ENCODE data around the gene CNTNAP5.

Gene CNTNAP5

GRCh38 chr2:124478761-124479160 lies 453.7 kb downstream of the CNTNAP5 start:
- DNase-seq: no peak

DNA sequence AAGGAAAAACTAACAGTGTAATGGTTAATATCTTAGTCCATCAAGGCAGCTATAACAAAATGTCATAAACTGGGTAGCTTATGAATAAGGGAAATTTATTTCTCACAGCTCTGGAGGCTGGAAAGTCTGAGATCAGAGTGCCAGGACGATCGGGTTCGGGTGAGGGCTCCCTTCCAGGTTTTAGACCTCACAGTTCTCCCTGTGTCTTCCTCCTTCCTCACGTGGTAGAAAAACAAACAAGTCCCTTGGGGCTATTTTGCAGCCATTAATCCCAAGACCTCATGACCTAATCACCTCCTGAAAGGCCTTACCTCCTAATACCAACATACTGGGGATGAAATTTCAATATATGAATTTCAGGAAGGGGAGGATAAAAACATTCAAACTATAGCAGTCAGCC lies 455.9 kb downstream of the CNTNAP5 start:
- no peak for DNase-seq

DNA sequence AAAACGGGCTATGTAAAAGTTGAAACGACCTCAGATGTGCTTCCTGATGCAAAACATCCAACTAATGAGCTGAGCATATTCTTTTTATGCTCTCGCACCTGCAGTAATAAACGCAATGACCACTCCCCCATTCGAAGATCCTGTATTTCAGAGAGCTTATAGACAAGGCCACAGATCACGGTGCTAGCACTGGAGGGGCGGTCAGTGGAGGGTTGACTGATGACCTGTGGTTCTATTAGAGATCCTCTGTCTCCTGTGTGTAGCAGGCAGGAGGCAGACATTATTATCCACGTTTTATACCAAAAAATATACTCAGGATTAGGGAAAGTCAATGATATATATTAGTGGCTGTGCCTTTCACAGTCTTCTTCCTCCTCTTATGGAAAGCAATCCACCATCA lies 457.0 kb downstream of the CNTNAP5 start:
- DNase-seq: no peak

DNA sequence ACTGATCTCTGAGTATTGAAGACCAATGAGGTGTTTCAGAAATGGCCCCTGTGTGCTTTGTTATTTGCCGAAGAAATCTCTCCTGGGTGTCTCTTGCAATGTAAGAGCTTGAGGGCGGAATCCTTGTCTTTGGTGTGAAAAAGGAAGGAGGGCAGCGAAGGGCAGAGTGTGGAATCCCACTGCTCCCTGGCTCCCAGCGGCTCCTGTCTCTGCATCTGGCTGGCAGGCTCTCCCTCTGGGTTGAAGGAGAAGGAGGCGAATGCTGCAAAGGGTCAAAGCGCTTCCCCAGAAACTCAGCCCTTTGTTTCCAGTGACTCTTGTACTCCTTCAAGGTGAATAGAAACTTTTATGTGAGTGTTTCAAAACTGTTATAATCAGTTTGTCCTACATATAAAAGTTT lies 457.5 kb downstream of the CNTNAP5 start:
- DNase-seq: no peak

DNA sequence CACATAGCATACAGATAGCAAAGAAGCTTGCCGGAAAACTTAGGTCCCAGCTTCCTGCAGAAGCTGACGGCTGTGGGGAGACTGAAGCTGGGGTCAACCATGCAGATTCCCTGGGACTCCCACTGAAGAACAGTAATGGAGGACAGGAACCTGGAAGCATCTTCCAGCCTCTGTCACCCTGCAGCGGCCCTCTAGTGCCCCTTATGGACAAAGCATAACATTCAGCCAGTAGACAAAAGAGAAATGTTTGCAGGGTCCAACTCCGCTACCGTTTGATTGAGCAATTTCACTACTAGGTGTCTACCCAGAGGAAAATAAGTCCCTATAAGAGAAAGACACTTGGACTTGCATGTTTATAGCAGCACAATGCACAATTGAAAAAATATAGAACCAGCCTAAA lies 460.6 kb downstream of the CNTNAP5 start:
- no peak for DNase-seq

GRCh38 chr2:124489686-124490085 lies 464.6 kb downstream of the CNTNAP5 start:
- DNase-seq: no peak

GRCh38 chr2:124501575-124502152 lies 476.6 kb downstream of the CNTNAP5 start:
- no peak for DNase-seq

GRCh38 chr2:124514236-124514635 lies 489.1 kb downstream of the CNTNAP5 start:
- DNase-seq: no peak

- no peak for DNase-seq
Measured at GRCh38 chr2:124520953-124521352, 495.9 kb downstream of the CNTNAP5 start.

DNA sequence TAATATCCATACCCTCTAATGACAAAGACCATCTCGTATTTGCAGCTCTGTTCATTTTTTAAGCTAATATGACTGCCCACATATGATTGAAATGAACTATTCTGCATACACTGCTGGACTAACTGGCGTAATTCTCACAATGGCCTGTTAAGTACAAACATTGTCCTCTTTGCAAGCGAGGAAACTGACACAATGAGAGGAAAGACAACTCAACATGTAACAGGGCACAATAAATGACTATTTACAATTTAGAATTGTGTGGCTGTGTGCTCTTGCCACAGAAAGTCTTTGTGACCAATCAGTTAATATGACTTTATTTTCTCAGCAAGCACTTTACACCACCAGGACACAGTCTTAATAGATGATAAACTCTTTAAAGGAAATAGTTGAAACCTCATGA lies 498.0 kb downstream of the CNTNAP5 start:
- no peak for DNase-seq

- no peak for DNase-seq
Measured at GRCh38 chr2:124524155-124524915, 499.2 kb downstream of the CNTNAP5 start.

DNA sequence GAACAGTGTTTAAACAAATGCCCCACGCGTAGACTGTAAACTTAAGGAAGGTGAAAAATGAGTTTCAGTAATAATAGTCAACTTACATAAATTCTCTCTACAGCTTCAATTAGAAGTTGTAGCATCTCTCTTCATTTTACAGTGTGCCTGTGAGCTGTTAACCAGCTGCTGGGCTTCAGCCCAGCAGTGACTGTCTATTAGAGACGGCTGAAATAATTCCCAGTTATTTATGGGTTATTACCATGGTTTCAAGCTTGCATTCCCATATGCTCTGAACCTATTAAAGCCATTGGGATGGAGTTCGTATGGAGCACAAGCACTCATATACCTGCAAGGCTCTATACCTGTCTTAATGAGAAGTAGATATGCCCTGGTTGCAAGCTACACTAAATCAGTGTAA lies 501.1 kb downstream of the CNTNAP5 start:
- no peak for DNase-seq

DNA sequence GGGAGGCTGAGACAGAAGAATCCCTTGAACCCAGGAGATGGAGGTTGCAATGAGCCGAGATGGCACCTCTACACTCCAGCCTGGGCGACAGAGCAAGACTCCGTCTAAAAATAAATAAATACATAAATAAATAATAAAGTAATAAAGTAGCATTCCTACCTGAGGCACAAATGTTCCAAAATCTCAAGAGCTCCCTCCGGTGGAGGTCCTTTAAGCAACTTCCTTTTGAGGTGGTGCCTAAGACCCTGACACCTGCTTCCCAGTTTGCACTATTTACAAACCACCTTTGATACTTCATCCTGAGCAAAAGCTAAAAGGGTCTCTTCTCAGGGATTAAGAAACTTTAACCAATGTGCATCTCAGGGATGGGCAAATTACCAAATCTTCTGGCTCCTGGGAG lies 505.1 kb downstream of the CNTNAP5 start:
- no peak for DNase-seq

DNA sequence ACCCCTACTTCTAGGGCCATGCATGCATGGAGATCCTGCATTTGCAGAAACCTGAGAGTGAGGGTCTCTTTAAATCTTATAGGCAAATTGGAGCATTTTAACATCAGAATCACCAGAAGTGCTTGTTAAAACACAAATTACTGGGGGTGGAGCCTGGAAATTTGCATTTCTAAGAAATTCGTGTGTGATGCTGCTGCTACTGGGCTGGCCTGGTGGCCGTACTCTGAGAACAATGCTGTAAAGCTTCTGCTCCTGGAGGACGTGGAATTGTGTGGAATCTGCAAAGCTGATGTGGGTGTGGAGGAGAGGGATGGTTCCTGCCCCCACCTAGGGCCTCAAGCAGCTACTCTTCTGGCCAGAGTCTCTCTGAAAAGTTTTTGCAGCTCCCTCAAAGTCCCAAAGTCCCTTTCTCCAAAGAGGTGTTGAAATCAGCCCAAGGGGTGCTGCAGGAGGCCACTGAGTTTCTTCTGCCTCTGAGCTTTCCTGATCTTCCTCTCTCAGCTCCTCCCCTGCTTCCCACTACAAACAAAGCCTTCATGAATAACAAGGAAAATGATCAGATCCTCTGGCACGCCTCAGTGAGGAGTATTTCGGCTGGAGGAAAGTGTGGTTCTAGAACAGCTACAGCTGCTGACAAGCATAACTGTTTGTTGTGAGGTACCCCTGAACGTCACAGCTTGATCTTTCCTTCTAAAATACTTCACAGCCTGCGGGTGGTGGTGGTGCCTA lies 508.3 kb downstream of the CNTNAP5 start:
- DNase-seq: no peak

GRCh38 chr2:124534028-124534427 lies 508.9 kb downstream of the CNTNAP5 start:
- DNase-seq: no peak

- no peak for DNase-seq
Measured at GRCh38 chr2:124535816-124536215, 510.7 kb downstream of the CNTNAP5 start.

GRCh38 chr2:124536591-124536990 lies 511.5 kb downstream of the CNTNAP5 start:
- DNase-seq: no peak

DNA sequence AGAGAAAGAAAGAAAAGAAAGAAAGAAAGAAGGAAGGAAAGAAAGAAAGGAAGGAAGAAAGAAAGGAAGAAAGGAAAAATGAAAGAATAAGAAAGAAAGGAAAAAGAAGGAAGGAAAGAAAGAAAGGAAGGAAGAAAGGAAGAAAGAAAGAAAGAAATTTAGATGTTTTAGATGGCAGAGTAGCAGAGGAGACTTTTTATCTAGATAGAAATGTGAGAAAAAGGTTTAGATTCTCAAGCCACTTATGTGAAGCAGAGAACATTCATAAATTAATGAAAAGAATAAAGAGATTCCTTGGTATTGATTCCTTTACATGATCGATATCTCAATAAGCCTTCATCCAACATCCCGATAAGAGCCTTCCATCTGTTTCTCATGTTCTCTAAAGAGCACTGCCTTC lies 513.5 kb downstream of the CNTNAP5 start:
- DNase-seq: no peak

DNA sequence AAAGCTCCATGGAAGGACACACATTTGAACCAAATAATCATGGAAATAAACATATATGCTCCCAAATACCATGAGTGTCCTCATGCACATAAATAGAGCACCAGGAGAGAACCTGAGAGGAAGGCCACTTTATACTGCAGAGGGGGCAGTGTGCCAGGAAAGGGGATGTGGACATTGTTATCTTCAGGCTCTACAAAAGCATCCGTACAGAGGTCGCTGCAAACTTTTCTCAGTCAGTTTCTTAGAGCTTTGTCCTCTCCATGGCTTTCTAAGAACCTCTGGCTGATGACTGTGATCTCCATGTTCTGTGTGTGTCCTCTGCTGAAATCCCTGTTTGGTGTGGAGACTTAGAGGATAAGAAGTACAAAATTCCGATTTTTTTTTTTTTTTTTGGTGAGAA lies 515.7 kb downstream of the CNTNAP5 start:
- no peak for DNase-seq

GRCh38 chr2:124542932-124543640 lies 518.0 kb downstream of the CNTNAP5 start:
- no peak for DNase-seq

DNA sequence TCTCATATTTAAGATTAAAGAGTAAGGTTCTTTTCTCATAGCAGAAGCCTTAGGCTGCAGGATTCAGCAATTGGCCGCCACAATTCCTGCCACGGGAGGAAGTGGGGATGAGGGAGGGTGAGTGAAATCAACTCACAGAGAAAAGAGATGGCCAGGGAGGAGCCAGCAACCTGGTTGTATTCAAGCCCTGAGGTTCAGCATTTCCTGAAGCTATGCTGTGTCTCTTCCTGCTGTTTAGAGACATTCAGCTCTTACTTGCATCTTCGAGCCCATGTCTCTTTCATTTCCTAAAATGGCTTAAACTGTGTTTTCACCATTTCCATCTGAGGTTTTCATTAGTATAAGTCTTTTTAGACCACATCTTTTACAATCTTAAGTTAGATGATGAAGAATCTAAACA lies 522.6 kb downstream of the CNTNAP5 start:
- DNase-seq: no peak

DNA sequence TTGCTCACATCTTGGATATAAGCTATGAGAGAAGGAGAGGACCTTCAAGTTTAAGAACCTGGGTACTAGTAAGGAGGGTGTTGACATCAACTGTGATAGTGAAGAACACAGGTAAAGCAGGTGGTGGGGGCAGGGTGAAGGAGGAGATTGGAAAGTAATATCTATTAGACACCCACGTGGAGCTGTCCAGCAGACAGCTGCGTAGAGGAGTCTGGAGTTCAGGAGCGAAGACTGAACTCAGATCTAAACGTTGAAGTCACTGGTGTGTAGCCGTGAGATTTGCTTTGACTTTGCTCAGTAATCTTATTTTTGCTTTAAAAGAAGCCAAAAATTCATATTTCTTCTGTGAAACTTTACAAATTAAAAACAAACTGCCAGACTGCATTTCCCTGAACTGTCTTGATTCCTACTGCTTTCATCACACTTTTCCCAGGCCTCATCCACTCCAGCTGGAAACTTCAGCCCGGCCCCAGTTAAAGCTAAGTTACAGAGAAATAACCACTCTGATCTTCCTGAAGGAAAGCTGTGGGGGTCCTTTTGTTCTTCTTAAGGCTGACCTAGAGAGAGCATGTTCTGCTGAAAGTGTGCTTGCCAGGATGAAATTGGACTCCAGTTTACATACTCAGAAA lies 533.3 kb downstream of the CNTNAP5 start:
- DNase-seq: no peak

GRCh38 chr2:124559236-124559635 lies 534.1 kb downstream of the CNTNAP5 start:
- no peak for DNase-seq

All from fibroblast of skin of abdomen (primary cell).